NCI-H1092 treated with DMSO at 0.1 percent for 48 hours (cell line): ENCODE measurements around the gene FKBP7.
A peak's percentile ranks its signal among the peaks of the same experiment; 100 is the strongest.
"Not testable (repeated sequence)": the region's sequence is repeated elsewhere in the genome, so short reads cannot be mapped to it uniquely, and the experiment has no call there.

Experiments
- DNase-seq: peaks from one replicate; lab custom pipeline; 2025; lab: John Stamatoyannopoulos, UW

FKBP7 gene

DNA sequence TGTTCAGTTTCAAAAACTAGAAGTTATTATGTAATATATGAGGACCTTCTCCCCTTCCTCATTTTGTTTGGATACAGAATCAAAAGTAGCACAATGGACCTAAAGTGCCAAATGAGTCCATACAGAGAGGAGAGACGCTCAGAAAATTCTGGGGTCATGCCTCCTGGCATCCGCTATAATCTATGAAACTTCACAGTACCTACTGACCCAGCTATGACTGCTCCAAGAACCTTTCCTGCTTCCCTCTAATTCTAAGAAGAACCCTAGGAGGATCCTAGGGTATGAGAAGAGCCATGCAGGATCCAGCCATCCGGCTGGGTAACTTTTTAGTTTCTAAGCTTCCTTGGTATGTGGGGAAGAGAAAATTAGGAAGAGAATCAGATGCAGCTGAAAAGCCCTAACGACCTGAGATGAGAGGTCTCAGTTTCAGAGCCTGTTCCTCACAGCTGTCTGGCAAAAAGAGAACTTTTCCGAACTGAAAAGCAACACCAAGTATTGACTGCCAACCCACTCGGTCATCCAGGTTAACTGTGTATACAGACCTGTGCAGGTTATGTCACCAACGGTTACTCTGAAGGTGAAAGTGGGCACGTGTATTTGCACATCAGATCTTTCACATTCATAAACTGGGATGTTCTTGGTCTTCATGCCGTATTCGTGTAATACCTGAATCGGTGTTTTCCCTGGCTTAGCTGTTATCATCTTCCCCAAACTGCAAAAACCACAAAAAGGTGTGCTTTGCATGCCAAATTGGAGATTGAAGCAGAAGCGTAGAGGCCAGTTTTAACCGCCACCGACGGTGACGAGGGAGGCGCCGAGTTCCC, 28.5 kb downstream of the FKBP7 start:
- no peak for DNase-seq

DNA sequence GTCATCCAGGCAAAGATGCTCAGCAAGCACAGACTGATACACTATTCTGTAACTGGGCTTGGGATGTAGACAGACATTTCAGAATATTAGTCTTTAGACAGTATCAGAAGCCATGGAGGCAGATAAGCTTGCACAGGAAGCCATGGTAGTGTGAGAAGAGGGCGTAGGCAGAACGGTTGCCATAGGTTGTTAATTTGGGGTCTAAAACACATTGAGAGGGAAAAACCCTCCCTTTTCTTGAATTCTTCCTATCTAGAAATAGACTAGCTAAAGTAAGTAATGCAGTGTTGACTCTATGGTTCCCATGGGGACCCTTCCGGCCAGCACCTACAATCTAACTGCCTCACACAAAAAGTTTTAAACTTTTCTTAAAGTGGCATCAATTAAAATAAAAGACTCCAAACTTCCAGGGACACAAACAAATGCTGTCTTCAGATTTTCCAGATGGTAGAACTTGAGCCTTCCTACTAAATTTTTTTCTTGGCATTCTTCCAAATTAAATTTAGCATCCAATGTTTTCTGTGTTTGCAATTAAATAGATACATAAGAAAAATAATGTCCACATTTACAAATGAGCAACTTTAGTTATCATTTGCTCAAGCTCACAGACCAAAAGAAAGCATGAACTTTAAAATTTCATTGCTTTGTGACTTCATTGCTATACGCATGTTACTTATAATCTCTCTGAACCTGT, 29.3 kb downstream of the FKBP7 start:
- DNase-seq, result no peak

DNA sequence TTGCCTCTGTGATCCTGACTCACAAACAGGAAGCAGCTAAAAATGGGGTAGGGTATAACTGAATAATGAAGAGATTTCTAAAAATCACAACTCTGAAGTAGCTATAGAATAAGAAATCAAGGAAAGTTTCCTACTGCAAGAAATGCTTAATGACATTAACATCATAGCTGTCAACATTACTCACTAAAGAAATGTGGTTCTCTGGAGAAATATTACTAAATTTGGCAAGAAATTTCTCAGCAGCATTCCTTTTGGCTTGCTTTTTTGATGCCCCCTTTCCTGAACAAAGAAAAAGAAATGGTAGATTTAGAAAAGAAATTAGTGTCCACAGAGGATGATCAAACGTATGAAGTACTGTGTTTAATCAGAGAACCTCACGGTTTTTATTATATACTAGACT, 37.0 kb downstream of the FKBP7 start:
- no peak for DNase-seq

DNA sequence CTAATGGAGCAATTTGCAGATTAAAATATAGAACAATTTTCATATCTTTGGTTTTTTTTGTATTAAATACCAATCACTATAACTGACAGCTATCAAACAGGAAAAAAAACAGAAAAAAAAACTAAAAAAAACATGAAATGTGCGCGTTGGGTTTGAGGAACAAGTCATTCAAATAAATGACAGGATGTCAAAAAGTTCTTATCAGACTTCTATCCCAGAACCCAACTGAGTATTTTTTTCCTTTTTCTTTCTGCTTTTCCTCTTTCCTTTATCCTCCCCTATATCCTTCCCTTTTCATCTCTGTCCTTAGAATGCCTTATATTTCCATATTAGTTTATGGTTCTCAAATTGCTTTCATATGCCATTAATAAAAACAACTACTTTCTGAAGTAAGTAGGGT, 41.7 kb downstream of the FKBP7 start:
- DNase-seq, result no peak

DNA sequence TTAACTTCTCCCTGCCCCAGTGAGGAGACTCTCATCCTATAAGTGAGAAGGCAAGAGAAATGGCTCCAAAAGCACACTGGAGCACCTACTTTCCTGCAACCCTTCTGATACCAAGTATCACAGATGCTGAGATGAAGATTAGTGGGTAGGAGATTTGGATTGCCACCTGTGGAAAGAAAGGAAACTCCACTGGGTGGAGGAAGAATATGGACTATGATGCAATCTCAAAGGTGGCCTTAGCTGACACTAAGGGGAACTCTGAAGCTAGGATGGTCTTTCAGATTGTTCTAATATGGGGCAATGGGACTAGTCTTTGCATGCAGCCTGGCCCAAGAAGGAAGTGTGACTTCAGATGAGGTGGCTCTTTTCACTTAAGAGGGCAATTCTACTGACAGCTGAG, 49.1 kb downstream of the FKBP7 start:
- DNase-seq, result no peak

DNA sequence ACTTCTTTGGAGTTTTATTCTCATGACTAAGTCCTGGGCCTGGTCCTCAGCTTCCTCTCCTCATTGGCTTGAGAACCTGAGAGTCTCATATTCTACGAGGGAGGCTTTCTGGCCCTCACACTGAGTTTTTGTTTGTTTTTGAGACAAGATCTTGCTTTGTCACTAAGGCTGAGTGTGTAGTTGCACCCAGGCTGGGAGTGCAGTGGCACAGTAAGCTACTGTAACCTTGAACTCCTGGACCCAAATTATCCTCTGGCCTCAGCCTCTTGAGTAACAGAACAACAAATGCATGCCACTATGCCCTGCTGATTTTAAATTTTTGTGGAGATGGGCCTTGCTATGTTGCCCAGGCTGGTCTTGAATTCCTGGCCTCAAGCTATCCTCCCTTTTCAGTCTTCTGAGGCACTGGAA, 50.0 kb downstream of the FKBP7 start:
- DNase-seq, result no peak

DNA sequence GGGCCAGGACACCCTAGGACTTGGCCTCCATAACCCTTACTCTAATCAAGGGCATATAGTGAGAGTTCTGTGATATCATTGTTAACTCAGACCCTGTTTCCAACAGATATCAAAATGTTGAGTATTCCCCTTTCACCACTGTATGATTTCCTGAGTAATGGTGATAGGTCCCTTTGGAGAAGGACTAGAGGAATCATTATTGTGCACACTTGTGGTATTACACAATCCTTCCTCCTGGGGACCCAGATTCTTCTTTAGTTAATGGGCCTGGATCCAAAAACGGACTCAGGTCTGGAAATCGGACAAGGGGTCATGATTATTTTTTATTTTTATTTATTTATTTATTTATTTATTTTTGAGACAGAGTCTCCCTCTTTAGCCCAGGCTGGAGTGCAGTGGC, 50.9 kb downstream of the FKBP7 start:
- no peak for DNase-seq

DNA sequence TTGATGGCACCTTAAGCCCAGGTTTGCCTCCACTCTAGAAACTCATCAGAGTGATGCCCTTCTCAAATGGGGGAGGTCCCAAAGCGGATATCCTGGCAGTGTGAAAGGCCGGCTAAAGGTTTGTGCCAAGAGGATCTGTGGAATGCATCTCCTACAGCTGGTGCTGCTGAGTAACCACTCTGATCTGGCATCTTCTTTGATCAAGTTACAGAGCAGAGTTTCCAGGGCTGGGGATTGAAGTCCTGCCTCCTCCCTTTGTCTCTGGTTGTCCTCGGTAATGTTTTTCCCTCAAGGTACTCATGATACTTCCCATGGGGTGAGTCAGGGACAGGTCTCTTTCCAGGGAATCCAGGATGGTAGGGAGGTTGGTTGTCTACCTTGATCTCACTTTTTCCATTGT, 52.0 kb downstream of the FKBP7 start:
- no peak for DNase-seq

DNA sequence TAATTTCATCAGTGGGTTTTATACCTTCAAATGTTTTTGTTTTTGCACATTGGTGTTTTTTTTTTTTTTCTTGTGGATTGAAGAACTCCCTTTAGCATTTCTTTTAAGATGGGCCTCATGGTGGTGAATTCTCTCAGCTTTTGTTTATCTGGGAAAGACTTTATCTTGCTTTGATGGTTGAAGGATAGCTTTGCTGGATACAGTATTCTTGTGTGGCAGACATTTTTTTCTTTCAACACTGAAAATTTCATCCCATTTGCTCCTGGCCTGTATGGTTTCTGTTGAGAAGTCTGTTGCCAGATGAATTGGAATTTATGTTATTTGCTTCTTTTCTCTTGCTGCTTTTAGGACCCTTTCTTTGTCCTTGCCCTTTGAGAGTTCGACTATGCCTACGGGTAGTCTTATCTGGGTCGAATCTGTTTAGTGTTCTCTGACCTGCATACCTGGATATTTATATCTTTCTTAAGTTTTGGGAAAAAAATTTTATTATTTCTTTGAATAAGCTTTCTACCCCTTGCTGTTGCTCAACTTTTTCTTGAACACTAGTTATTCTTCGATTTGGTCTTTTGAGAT, 53.1 kb downstream of the FKBP7 start:
- DNase-seq, result no peak

DNA sequence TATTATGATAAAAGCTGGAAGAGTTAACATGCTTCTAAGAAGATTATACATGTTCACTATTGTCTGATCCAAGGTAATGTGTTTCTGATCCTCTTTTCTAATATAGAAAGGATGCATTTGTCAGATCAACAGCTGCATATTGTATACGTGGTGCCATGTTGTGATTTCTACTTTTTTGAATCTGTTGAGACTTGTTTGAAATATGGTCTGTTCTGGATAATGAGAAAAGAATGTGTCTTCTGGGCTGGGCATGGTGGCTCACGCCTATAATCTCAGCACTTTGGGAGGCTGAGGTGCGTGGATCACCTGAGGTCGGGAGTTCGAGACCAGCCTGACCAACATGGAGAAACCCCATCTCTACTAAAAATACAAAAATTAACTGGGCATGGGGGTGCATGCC, 54.7 kb downstream of the FKBP7 start:
- not testable (repeated sequence) for DNase-seq

DNA sequence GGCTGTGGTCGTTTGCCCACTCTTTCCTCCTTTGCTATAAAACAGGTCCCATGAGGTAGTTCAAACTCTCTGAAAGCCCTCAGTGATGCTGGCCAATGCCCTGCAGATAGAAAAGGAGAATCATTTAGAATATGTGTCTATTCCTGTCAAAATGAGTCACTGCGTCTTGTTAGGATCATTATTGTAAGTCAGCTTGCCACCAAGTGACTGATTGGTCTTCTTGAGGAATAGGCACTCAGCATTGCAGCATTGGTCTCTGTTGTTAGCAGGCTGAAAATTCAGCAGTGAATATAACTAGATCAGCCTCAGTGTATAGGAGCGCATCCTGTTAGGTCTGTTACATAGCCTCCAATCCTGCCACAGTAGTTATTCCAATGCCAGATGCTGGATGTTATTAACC, 56.3 kb downstream of the FKBP7 start:
- DNase-seq, result no peak

DNA sequence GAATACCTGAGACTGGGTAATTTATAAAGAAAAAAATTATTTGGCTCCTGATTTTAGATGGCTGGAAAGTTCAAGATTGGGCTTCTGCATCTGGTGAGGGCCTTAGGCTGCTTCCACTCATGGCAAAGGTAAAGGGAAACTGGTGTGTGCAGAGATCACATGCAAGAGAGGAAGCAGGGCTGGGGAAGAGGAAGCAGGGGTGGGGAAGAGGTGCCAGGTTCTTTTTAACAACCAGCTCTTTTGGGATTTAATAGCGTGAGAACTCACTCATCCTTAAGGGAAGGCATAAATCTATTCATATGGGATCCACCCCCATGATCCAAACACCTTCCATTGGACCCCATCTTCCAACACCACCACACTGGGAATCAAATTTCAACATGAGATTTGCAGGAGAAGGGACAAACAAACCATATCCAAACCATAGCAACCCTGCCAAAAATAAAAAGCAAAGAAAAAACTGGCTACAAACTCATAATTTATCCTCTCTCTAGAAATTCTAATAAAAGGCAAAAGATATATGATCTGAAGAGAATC, 57.9 kb downstream of the FKBP7 start:
- DNase-seq, result no peak

DNA sequence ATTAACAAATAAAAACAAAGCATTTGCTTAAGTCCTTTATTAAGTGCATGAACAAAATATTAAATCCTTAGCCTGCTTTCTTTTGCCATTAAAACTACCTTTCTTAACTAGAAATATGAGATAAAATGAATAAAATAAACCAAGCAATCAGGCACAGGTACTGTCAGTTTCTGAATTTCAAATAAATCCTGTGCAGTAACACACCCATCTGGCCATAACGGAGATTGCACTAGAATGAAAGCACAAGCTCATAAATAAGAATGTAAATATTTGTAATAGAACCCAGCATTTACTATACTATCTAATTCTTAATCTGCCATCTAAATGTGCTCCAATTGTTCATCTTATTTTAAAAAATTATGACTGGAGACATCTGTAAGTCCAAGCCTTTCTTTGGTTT, 59.3 kb downstream of the FKBP7 start:
- no peak for DNase-seq

DNA sequence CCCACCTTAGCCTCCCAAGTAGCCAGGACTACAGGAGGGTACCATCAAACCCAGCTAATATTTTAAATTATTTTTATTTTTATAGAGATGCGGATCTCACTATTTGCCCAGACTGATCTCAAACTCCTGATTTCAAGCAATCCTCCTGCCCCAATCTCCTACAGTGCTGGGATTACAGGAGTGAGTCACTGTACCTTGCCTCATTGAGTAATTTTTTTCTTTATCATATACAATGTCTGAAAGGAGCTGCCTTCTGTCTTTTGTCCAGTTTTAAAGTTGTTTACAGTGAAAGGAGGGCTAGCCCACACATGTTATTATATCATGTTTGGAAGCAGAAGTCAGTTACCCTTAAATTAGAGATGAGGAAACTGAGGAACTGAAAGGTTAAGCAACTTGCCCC, 60.0 kb downstream of the FKBP7 start:
- no peak for DNase-seq

DNA sequence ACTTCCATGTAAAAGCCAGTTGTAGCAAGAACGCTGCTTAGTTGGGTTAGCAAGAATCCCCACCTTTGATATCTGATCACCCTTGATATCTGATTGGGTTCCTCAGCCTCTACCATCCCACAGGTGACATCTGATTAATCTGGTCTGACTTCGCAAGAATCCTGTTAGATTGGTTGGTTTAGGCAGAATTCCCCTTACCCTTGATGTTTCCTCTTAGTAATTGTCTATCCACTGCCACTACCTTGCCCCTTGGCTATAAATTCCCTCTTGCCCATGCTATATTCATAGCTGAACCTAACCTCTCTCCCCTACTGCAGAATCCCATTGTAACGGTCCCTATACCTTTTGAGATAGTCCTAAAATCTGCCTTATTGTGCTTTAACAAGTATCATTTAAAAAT, 60.5 kb downstream of the FKBP7 start:
- DNase-seq, result no peak

DNA sequence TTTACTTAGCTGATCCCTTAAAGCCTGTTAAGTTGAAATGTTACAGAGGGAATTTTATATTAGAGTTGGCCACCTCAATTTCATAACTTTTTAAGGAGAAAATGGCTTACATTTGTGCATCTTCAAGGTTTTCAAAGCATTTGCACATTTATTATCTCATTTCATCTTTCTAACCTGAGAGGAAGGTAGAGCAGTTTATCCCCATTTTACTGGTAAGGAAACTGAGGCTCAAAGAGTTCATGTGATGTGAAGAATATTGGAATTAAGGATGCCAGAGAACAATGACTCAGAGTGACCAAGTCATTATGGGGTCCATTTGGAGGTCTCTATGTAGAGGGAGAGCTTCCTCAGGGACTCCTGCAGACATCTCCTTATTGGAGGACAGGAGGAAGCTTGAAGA, 62.4 kb downstream of the FKBP7 start:
- DNase-seq, result no peak

DNA sequence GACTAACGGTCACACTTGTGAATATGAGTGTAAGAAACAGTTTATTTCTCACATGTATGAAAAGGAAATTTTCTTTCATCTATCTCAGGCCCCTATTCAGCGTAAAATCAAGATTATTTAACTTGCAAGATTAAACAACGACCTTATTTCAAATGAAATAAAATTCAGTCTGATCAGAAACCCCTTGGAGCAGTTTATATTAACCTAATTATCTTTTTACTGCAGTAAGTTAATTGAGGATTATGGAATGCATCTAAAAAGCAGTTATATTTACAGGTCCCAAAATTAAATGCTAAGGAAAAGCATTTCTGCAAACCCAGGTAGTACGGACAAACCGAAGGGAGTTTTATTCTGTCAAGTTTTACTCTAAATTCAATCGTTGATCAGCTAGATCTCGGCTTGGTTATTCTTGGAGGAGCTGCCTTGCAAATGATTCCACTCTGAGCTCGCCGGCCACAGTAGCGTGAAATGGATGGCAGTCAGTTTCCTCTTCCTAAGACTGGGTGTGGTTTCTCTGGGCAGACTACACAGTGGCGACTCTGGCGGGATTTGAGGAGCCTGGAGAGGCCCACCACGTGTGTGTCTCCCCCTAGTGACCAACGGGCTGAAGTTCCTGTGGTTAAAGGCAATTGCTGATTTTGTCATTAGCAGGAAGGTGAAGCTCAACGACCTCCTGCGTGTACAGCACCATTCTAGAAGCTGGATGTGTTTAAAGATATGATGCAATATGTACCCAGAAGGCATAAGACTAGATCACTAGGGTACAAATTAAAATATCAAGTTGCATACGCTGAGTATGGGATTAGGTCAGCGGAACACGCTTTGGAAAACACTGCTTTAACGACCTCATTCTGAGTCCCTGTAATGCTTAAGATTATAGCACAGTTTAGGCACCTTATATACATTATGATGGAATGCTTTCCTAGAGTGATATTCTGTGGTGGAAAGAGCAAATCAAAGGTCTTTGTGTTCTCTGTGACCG, 63.8 kb downstream of the FKBP7 start:
- peak; percentile 92 for DNase-seq
